Stimulated activated naive B cell treated with anti-CD40 and anti-IgM and Interleukin-4, amounts not matched to agents 10 μg/mL and 1 μg/mL and 100 μg/mL, for 72 hours (primary cell): ENCODE data around the gene ORAI1.
"Not testable (repeated sequence)": the region's sequence is repeated elsewhere in the genome, so short reads cannot be mapped to it uniquely, and the experiment has no call there.

Experiments used
- ATAC-seq, 2 donors: fragments of 150-1000 bp; cut with Tn5 transposase; replicated peaks; 2 replicates each; pipeline ENCODE4 v1.10.0; 2021; ENCODE audit warnings: moderate library complexity in 1 of 2
- DNase-seq: peaks from one replicate; pipeline ENCODE4 v3.0.0; 2021
- H3K27ac Mint-ChIP-seq: one replicate; pipeline ENCODE4 v1.8.0; 2022; ENCODE audit warnings: mild to moderate bottlenecking, mixed read lengths
- H3K27me3 Mint-ChIP-seq, 2 donors: one replicate each; pipeline ENCODE4 v1.8.0; 2022; ENCODE audit warnings: mixed read lengths in 2 of 2
- H3K36me3 Mint-ChIP-seq, 2 donors: one replicate each; pipeline ENCODE4 v1.8.0; 2022; ENCODE audit warnings: mixed read lengths in 2 of 2, mild to moderate bottlenecking in 1 of 2
- H3K4me1 Mint-ChIP-seq, 2 donors: one replicate each; pipeline ENCODE4 v1.8.0; 2022; ENCODE audit warnings: mixed read lengths in 2 of 2, mild to moderate bottlenecking in 1 of 2
- H3K4me3 Mint-ChIP-seq, 2 donors: one replicate each; pipeline ENCODE4 v1.8.0; 2022; ENCODE audit warnings: mild to moderate bottlenecking in 2 of 2, mixed read lengths in 2 of 2, moderate library complexity in 1 of 2
- H3K9me3 Mint-ChIP-seq, 2 donors: one replicate each; pipeline ENCODE4 v1.8.0; 2022; ENCODE audit warnings: mixed read lengths in 2 of 2, mild to moderate bottlenecking in 1 of 2

ORAI1 gene

DNA sequence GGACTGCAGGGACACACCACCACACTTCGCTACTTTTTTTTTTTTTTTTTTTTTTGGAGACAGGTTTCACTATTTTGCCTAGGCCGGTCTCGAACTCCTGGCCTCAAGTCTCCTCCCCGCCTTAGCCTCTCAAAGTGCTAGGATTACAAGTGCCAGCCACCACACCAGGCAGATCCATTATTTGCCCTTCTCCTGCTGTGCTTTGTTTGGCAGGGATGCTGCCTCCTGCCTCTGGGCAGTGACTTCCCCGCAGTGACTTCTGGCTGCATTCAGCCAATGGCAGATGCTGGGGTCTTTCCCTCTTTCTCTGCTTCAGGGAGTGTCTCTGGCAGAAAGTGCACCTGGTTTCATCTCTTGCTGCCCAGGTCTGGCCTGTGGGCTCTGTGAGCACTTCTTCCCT lies 49.9 kb downstream of the ORAI1 start:
- Mint-ChIP-seq H3K36me3 (no peaks in the 10 kb centered on the region), H3K4me1 (peaks cover 11 to 34% of the 10 kb centered on the region in 2 donors), H3K27ac (no peak overlapping the region), H3K4me3 (no peak overlapping the region), H3K9me3 (no peaks in the 10 kb centered on the region), H3K27me3 (no peaks in the 10 kb centered on the region)
- ATAC-seq = no peak
- DNase-seq = no peak

DNA sequence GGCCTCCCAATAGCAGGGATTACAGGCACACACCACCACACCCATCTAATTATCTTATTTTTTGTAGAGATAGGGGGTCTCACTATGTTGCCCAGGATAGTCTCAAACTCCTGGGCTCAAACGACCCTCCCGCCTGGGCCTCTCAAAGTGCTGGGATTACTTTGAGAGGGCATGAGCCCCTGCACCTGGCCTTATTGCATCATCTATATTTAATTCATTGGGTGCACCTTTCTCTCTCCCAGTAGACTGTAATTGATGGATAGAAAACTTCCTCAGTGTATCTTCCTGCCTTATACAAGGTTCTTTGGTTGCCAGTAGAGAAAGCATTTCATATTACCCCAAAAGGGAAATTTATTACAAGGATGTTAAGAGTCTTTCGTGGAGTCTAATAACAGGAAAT lies 52.0 kb downstream of the ORAI1 start:
- Mint-ChIP-seq H3K4me1 (peaks cover 3 to 19% of the 10 kb centered on the region in 2 donors), H3K36me3 (no peaks in the 10 kb centered on the region), H3K9me3 (no peaks in the 10 kb centered on the region), H3K27ac (no peak overlapping the region), H3K27me3 (no peaks in the 10 kb centered on the region), H3K4me3 (no peak overlapping the region)
- DNase-seq = no peak
- no peak for ATAC-seq

DNA sequence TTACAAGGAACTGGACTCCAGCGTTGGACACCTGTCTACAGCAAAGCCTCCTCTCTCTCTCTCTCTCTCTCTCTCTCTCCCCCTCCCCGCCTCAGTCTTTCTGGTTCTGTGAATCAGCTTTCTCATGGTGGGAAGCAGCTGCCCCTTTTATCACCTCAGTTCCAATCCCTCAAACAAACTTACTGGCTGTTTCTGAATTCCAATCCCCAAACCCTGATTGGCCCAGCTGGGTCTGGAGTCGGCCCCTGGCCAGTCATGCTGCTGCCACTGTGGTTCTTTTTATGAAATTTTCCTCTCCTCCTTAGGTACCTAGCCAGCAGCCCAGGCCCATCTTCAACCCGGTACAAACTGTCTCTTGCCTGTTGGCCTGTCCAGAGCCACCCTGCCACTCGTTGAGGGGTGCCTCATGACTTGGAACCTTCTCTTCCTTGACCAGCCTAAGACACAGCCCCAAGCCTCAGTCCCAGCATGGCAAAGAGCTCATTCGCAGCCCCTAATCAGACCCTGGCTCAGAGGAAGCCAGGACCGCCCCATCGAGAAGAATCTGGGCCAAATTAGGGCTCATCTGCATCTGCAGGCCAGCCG lies 52.5 kb downstream of the ORAI1 start:
- ATAC-seq (no peak), DNase-seq (no peak)
- peaks cover 2 to 14% of the 10 kb centered on the region in 2 donors for H3K4me1 Mint-ChIP-seq
- H3K27ac Mint-ChIP-seq = peak overlapping the region; percentile 73
- H3K9me3 Mint-ChIP-seq = no peaks in the 10 kb centered on the region
- no peaks in the 10 kb centered on the region for H3K36me3 Mint-ChIP-seq
- H3K27me3 Mint-ChIP-seq = no peaks in the 10 kb centered on the region
- H3K4me3 Mint-ChIP-seq = no peak overlapping the region

DNA sequence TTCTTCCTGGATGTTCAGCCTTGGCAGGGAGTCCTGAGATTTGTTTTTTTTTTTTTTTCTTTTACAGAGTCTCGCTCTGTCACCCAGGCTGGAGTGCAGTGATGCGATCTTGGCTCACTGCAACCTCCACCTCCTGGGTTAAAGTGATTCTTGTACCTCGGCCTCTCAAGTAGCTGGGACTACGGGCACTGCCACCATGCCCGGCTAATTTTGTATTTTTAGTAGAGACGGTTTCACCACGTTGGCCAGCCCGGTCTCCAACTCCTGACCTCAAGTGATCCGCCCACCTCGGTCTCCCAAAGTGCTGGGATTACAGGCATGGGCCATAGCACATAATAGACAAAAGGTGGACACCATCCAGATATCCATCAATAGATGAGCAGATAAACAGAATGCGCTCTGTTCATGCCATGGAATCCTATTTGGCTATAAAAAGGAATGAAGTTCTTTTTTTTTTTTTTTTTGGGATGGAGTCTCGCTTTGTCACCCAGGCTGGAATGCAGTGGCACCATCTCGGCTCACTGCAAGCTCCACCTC lies 53.4 kb downstream of the ORAI1 start:
- H3K27ac Mint-ChIP-seq, H3K4me1 Mint-ChIP-seq, DNase-seq, H3K36me3 Mint-ChIP-seq, H3K9me3 Mint-ChIP-seq, H3K4me3 Mint-ChIP-seq, ATAC-seq, H3K27me3 Mint-ChIP-seq: not testable (repeated sequence)

DNA sequence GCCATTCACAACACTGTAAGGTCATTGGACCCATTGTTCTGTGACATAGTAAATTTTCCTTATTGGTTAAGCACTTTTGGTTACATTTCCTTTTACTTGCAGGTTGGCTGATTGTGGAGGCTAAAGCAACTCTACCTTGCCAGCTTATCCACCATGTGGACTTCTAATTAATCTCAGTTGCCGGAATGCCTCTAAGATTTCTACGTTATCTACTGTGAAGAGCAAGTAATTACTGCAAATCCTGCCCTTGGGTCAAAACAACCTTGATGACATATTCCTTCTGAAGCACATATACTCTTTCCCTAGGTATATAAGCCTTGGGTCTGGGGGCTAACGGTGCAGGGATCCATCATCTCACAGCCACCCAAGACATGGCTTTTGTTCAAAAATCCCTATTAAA lies 62.6 kb downstream of the ORAI1 start:
- ATAC-seq (no peak), DNase-seq (no peak)
- peaks cover 0 to 1% of the 10 kb centered on the region in 2 donors for H3K9me3 Mint-ChIP-seq
- H3K27ac Mint-ChIP-seq = peak overlapping the region; percentile 37
- H3K27me3 Mint-ChIP-seq = no peaks in the 10 kb centered on the region
- no peaks in the 10 kb centered on the region for H3K36me3 Mint-ChIP-seq
- H3K4me3 Mint-ChIP-seq = no peak overlapping the region
- H3K4me1 Mint-ChIP-seq = peaks cover 6 to 28% of the 10 kb centered on the region in 2 donors

DNA sequence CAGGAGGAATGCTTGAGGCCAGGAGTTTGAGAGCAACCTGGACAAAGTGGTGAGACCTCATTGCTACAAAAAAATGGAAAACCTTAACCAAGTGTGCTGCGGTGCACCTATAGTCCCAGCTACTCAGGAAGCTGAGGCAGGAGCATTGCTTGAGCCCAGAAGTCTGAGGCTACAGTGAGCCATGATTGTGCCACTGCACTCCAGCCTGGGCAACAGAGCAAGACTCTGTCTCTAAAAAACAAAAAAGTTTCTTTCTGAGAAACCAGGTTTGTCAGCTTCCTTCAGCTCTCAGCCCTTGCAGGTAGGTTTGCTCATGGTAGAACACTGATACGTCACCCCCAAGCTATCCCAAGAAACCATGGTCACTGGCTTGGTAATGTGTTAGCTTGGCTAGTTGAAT lies 63.1 kb downstream of the ORAI1 start:
- H3K4me3 Mint-ChIP-seq = no peak overlapping the region
- peaks cover 0 to 1% of the 10 kb centered on the region in 2 donors for H3K9me3 Mint-ChIP-seq
- H3K27ac Mint-ChIP-seq = no peak overlapping the region
- no peak for ATAC-seq
- no peaks in the 10 kb centered on the region for H3K27me3 Mint-ChIP-seq
- DNase-seq = no peak
- H3K36me3 Mint-ChIP-seq = no peaks in the 10 kb centered on the region
- peaks cover 6 to 28% of the 10 kb centered on the region in 2 donors for H3K4me1 Mint-ChIP-seq
